Measurements from ENCODE around the gene BCAS3.
"Not testable (repeated sequence)": the region's sequence is repeated elsewhere in the genome, so short reads cannot be mapped to it uniquely, and the experiment has no call there.

The BCAS3 gene

DNA sequence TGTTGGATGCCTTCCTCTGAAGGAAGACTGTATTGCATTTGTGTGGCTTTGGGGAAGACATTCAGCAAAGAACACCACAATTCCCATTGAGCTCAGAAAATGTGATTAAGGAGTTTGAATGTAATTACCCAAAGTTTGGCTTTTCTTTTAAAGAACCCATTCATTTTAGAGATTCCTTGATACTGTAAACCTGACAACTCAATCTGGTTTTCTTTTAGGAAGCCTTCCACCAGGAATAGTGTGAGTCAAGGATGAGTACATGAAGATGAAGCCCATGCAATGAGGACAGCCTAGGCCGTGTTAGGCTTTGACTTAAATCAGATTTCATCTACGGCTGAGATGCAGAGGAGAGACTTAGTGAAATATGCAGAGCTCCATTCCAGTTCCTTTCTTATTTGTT, 450.3 kb downstream of the BCAS3 start:
- no peak for DNase-seq (ENCODE audit: low read depth, low spot score)

DNA sequence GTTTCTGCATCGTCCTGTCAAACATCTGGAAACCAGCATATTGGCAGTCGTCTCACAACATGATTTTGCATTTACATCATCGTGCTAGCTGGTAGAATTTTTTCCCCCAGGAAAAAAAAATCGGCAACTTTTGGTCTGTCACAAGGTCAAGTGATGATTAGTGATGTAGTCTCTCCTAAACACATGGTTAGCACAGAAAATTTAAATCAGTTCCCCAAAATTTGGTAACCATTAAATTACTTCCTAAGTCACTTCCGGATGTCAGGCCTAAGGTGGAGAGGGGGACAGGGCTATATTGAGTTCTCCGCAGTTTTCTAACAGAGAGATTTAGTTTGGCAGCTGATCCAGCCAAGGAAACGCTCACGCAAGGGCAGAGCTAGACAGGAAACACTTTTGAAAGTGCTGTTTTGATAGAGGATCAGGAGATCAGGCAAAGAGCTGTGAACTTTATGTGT, 451.0 kb downstream of the BCAS3 start:
- no peak for DNase-seq (ENCODE audit: low read depth, low spot score)

DNA sequence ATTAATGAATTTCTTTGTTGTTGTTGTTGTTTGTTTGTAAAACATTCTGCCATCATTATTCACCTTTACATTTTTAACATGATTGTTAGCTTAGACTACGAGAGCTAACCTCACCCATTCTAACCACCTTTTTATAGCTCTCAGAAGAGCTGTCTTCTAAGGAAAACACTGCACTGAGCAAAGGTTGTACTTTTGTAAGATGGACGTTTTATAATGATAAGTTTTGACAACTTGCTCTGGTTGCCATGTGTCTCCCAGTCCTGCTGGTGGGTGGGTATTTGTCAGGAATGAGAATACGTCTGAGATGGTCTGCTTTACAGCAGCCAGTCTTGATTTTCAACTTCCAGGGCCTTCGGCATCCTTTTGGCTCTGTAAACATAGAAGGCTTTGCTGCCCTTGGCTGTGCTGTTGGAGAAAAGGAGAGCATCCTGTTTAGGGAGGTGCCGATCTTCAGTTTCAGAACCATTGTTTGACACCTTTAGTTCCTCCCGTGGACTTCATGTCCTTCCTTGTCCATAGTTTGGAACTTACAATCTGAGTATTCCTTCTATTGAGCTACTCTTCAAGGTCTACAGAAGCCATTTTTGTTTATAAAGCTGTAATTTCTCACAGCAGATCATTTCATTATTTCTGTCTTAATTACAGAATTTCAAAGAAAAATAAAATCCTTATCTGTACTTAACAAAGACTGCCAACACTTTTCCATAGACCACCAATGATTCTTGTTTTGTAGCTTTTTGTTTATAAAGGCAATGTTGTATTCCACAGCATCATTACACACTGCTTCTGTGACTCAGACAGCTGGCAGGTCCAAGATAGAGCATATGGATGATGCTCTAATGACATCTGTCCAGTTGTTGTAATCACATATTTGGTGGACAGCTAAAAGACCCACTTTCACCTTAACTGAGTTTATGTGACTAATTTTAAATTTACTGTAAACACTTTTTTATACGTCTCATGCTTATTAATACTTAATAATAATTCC, 451.9 kb downstream of the BCAS3 start:
- no peak for DNase-seq (ENCODE audit: low read depth, low spot score)

DNA sequence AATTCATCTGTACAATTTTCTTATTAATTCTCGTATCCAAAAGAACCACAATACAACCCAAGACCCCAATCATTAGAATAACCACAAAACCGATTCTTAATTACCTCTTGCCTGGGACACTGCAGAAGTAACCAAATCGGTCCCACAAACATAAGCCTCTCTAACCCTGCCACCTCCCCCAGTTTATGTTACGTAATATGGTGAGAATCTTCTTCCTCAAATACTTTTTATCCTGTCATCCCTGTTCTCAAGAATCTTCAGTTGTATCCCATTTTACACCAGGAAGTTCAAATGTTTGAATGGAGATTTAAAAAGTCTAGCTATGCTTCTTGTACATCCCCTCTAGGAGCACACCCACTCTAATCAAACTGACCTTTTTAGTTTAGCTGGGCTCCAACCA, 452.7 kb downstream of the BCAS3 start:
- no peak for DNase-seq (ENCODE audit: low read depth, low spot score)

DNA sequence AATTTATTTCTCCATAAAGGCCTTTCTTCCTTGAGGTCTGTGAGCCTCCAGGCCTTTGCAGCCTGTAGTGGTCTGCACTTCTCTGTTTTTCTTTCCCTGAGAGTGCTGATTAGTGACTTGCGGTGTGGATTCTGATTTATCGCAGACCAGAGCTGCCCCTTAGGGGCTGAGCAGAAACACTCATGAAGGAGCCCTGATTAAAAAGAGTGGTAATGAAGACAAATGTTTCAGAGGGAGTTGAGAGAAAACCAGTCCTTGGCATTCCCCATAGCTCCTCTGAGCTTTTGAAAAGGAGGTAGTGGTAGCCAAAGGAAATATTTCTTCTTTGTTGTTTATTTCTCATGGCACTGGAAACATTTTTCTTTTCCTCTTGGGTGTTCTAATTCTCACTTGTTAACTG, 453.9 kb downstream of the BCAS3 start:
- DNase-seq (ENCODE audit: low read depth, low spot score), result no peak

DNA sequence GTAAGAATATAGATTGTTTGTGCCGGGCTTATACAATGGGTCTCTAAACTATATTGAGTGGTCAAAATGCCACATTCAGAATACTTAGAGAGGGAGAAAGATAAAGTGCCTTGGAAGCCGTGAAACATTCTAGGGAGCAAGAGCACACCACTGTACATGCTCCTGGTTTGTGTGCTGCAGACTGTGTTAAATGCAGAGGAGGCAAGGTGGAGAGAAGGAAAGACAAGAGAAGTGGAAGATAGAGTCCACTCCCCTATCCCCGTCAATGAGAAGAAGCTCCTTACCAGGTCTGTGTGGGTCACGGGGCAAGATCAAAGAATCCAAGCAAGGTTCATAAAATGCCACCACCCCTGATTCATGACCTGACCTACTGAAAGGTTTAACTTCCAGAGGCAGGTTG, 454.9 kb downstream of the BCAS3 start:
- DNase-seq (ENCODE audit: low read depth, low spot score), result no peak

DNA sequence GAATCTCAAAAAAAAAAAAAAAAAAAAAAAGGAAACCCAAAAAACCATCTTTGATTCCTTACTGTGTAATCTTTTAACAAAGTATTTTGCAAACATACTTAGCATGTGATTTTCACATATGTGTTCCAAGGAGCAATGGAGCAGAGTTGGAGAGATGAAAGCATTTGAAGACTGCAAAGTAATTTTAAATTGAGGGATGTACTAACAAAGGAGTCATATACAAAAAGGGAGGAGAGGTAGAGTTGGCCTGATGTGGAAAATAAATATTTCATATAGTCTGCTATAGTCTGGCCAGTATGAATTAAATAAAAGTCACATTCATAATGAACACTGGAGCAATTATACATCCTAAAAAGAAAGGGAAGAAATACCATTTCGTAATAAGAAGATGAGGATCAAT, 456.2 kb downstream of the BCAS3 start:
- no peak for DNase-seq (ENCODE audit: low read depth, low spot score)

DNA sequence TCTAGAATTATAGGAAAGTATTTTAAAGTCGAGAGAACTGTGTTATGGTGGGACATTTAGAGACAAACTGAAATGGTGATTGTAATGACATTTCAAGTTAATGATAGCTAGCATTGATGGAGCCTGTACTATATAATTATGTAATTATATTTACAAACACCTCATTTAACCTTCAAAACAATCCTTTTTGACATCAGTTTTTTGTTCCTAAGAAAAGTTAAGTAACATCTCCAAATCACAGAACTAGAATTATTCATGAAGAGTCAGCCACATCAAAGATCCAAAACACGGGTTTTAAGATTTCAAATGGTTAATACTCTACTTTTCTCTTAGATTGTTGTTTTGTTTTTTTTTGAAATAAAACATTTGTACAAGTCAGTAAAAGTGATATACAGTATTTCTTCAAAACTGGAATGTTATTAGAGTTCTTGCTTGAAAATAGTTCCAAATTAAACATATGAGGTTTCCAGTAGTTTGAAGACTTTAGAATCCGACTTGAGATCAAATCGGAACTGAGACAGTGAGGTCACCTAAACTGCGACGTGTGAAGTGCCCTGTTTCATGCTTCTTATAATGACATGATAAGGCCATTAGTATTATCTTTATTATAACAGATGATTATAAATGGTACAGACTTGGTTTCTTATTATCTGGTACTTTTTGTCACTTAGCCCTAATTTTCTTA, 457.0 kb downstream of the BCAS3 start:
- no peak for DNase-seq (ENCODE audit: low read depth, low spot score)

DNA sequence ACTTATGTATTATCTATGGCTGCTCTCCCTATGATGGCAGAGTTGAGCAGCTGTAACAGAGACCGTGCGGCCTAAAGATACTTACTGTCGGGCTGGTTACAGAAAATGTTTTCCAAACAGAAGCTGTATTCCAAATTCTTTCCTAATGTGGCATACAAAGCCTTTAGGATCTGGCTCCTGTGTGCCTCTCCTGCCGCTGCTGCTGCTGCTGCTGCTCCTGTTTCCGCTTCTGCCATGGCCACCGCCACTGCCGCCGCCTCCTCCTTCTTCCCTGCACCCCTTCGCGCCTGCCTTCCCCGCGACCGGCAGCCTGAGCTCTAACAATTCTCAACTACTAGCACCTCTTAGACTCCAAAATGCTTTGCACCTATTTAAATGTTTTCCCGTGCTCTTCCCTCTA, 458.1 kb downstream of the BCAS3 start:
- DNase-seq (ENCODE audit: low read depth, low spot score), result no peak

DNA sequence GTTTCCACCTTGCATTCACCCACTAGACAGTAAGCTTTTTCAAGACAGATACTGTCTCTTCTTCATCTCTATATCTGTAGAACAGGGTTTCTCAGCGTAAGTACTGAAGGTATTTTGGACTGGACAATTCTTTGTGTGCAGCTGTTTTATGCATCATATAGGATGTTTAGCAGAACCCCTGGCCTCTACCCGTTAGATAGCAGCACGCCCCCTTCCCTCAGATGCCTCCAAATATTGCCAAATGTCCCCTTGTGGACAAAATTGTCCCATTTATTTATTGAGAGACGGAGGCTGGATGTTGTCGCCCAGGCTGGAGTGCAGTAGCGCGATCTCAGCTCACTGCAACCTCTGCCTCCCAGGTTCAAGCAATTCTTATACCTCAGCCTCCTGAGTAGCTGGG, 458.6 kb downstream of the BCAS3 start:
- DNase-seq (ENCODE audit: low read depth, low spot score), result no peak

DNA sequence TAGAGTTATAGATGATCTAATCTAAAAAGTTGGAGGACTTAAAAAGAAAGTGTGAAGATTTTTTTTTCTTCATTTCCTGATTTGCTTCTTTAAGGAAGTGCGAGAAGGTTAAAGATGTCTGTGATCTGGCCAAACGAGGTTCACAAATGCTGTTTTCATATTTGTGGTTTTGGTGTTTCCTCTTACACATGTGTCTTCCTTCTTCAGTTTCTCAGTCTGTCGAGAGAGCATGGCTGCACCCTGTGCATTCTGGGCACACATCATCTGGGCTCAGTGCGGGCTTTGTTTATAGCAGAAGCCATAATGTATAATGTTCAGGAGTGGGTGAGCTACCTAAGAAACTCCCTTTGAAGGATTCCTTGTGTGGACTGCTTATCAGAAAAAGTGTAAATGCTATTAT, 461.6 kb downstream of the BCAS3 start:
- DNase-seq (ENCODE audit: low read depth, low spot score), result no peak

DNA sequence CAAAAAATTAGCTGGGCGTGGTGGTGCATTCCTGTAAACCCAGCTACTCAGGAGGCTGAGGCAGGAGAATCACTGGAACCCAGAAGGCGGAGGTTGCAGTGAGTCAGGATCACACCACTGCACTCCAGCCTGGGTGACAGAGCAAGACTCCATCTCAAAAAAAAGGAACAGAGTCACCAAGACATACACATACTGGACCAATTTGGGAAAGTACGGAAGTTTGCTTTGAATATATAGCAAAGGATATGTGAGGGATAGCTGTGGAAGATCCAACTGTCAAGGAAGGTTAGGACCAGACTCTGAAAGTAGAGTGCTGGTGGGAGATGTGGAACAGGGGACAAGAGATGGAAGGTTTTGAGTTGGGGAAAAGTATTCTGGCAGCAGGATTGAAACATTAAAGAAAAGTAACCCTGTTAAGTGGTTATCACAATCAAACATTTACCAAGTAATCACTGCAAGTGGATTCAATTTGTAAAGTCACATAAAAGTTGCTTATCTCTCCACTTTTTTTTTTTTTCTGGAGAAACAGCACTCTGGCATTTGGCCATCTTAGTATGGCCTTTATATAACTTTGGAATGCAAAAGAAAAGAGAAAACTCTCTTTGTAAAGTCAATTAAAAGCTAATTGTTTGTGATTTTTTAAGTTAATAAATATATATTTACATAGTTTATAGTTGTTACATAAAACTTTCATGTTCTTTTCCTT, 462.6 kb downstream of the BCAS3 start:
- DNase-seq (ENCODE audit: low read depth, low spot score), result no peak

DNA sequence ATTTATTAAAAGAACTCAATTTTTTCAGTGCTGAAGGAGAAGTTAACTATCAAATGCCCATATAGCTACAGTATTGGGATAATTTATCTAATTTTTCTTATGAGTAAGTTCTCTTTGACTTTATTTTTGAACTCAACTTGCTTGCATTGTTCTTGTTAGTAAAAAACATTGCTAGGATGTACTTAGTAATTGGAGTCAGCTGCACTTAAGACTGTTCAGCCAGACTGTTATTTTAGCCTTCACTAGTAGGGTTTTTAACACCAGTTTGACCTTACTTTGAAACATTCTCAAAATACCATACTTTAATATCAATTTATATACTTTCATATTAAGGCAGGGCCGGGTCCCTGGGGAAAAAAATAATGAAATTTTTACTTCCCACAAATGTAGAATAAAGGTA, 465.4 kb downstream of the BCAS3 start:
- DNase-seq (ENCODE audit: low read depth, low spot score), result no peak

DNA sequence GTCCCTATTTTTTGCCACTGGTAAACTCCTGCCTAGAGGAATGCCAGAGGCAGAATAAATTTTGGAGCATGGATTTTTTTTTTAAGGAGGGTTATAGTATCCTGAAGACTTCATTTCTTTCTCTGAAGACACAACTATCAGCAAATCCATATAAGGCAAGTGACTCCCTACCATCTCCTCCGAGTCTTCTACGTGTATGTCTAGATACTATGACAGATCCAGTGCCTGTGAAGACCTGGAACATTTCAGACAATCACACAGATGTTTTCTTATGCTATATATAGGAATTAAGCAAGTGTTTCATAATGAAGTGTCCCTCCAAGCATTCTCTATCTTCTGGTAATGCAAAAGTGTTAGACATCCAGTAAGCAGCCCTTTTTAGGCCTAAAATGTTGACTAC, 466.5 kb downstream of the BCAS3 start:
- no peak for DNase-seq (ENCODE audit: low read depth, low spot score)

DNA sequence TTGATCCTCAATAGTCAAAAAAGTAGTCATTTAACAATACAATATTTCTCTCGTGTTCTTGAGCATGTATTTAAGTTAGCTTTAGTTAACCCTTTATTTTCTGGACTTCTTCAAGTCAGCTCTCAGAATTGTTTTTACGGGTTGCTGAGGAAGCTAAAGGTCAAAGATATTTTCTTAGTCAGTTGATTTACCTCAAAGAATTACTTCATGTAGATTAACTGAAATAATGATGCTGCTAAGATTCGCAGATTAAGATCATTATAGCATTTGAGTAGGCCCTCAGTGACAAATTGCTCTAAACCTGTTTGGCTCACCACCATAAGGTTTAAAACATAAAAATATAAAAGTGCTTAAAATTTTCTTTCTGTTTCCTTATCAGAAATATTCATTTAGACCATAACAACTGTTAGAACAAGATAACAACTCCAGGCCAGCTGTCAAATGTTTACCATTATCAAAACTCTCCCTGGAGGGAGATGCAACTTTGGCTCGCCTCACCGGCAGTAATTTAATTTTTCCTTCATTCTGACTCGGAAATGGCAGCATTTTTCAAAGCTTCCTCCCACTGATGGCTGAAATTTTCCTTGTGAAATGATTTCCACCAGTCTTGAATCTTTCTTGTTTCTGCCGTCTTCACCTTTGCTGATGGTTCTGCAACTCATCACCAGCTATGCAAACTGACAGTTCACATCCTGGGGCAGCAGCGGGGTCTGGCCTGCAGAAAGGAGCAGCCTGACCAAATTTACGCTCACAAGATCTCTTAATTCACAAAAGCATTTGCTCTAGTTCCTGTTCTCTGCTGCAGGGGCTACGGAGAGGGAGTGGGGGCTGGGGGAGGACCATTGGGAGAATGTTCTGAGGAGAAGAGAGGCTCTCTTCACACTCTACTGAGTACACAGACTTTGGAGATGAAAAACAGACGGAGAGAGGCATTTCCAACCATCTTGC, 467.2 kb downstream of the BCAS3 start:
- no peak for DNase-seq (ENCODE audit: low read depth, low spot score)

DNA sequence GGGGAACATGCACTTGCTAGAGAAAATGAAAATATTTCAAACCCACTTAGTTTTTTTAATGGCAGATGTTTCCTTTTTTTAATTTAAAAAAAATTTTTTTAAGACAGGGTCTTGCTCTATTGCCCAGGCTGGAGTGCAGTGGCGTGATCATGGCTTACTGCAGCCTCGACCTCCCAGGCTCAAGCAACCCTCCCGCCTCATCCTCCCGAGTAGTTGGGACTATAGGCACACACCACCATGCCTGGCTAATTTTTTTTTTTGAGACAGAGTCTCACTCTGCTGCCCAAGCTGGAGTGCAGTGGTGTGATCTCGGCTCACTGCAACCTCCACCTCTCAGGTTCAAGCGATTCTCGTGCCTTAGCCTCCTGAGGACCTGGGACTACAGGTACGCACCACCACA, 469.2 kb downstream of the BCAS3 start:
- DNase-seq (ENCODE audit: low read depth, low spot score), result not testable (repeated sequence)

DNA sequence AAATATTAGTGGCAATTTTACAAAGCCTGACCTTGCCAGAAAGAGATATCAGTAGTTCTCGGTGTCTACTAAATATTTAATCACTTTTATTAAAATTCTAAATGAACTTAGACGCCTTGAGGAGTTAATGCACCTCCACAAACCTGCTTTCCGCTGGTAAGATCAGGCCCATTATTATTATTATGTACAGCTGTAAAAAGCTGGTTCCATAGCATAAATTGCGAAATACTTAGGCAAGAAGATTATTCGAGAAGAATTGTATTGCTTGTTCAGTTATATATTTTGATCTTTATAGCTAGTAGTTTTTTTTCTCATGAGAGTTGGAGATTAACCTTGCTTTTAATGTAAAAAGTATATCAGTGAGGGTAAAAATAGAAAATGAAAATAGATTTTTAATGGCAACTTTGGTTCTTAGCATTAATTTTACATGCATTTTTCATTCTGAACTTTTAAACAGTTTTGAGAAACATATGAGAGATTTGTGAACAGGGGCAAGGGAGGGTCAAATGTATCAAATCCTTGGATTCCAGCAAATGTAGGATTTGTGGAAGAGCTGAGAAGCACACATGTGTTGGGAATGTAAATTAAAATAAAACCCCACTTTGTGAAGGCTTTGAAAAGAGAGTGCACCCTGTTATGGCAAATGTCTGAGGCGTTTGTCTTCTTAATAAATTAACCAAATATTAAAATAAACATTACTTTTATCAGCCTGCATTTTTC, 471.6 kb downstream of the BCAS3 start:
- DNase-seq (ENCODE audit: low read depth, low spot score), result no peak

DNA sequence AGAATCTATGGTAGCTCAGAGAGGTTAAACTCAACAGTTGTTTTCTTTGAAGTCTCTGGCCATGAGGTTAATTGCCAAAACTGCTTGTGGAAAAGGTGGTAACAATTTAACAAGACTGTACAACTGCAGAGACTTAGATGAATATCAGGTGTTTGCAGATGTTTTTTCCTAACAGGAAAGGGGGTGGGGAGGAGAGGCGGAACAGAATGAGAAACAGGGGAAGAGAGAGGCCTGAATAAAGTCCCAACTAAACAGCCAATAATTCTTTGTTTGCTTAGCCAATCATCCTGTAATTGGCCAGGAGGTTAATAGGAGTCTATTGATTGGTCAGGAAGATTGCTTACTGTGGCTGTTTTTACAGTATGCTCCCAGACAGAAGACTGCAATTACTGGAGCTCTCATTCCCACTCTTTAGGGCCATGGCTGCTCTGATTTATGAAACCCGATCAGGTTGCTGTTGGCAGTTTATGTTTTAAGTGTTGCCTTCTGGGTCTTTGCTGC, 472.3 kb downstream of the BCAS3 start:
- no peak for DNase-seq (ENCODE audit: low read depth, low spot score)

DNA sequence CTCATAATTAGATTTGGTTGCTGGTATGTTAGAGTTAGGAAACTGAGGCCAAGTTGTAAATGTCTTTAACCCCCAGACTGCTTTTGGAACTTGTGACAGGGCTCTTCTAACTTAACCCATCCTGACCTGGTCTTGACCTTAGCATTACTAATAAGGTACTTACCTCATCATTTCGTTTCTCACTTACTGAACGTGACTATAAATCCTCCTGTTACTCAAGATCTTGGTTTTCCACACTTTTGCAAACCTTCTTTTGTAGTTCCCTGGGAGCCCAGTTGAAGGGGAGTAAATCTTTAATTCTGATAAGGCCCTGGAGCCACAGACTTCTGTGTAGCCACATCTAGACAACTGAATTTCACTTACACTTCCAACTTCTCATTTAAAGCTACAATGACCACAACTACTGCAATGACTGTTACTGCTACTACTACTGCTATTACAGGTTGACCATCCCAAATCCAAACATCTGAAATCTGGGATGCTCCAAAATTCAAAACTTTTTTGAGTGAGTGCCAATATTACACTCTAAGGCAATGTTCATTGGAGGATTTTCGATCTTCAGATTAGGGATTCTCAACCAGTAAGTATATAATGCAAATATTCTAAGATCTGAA, 473.1 kb downstream of the BCAS3 start:
- no peak for DNase-seq (ENCODE audit: low read depth, low spot score)

DNA sequence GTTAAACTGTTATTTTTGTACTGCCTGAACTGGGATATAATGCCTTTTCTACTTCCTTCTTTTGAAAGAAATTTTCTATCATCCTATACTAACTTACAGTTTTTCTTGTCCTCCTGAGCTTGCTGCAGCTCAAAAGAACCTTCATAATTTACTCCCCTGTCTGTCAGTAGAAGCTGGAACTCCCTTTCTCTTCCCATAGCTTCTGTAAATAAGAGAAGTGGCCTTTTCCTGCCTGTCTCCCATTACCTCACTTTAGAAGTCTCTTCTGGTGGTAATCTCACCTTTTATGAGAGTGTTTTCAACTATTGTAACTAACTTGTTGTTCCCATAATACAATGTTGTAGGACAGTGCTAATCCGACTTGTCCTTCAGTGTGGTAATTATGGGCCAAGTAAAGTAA, 475.2 kb downstream of the BCAS3 start:
- no peak for DNase-seq (ENCODE audit: low read depth, low spot score)

Data from smooth muscle cell of the brain vasculature (primary cell).